ENCODE data around the gene DDR1.

Gene DDR1

GRCh38 chr6:30912746-30913520 is 28.6 kb downstream of the DDR1 start:
- Histone ChIP-seq H3K79me2 (ENCODE audit: insufficient read depth, low read length) (peaks cover 24% of the 10 kb centered on the region), H3K4me3 (ENCODE audit: insufficient read depth, low read length, poor library complexity, severe bottlenecking) (no peak overlapping the region), H3K9me2 (replicated peaks; ENCODE audit: insufficient read depth, low read length) (no peaks in the 10 kb centered on the region), H3F3A (ENCODE audit: insufficient read depth) (peaks cover 8% of the 10 kb centered on the region), H3K9me3 (ENCODE audit: insufficient read depth, low read length) (no peaks in the 10 kb centered on the region), H3K4me2 (ENCODE audit: low read depth, low read length, poor library complexity, severe bottlenecking) (no peak overlapping the region), H4K20me1 (ENCODE audit: low read depth, low read length) (no peaks in the 10 kb centered on the region), H3K27ac (ENCODE audit: low read depth, low read length) (no peak overlapping the region), H3K36me3 (ENCODE audit: low read length) (peaks cover 4% of the 10 kb centered on the region; the same call in 1 of the 2 replicates), H3K9ac (ENCODE audit: low read length) (no peak overlapping the region), H3K27me3 (ENCODE audit: low read length) (no peaks in the 10 kb centered on the region), H2AFZ (ENCODE audit: low read depth, low read length, severe bottlenecking) (no peak overlapping the region)
- TF ChIP-seq CTCF (IDR thresholded peaks at IDR 0.05; ENCODE audit: insufficient read depth, low read length, poor library complexity, severe bottlenecking) (no peak), EZH2phosphoT487 (conservative IDR thresholded peaks at IDR 0.05; ENCODE audit: low read length) (no peak)

DNA sequence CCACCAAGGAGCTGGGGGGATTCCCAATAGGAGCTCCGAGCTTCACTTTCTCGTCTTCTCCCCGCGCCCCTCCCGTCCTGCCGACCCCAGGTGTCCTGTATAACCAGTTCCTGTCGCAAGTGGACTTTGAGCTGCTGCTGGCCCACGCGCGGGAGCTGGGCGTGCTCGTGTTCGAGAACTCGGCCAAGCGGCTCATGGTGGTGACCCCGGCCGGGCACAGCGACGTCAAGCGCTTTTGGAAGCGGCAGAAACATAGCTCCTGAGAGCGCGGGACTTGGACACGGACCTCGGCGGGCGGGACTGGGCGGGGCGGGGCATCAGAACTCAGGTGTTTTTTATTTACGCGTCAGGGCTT is 29.4 kb downstream of the DDR1 start:
- TF ChIP-seq CTCF (IDR thresholded peaks at IDR 0.05; ENCODE audit: insufficient read depth, low read length, poor library complexity, severe bottlenecking): no peak
- no peak for TF ChIP-seq EZH2phosphoT487 (conservative IDR thresholded peaks at IDR 0.05; ENCODE audit: low read length)
- Histone ChIP-seq H3F3A (ENCODE audit: insufficient read depth) (peaks cover 8% of the 10 kb centered on the region), H4K20me1 (ENCODE audit: low read depth, low read length) (no peaks in the 10 kb centered on the region), H3K36me3 (ENCODE audit: low read length) (peaks cover 4% of the 10 kb centered on the region; the same call in 1 of the 2 replicates), H3K79me2 (ENCODE audit: insufficient read depth, low read length) (peaks cover 18% of the 10 kb centered on the region), H3K9me2 (replicated peaks; ENCODE audit: insufficient read depth, low read length) (no peaks in the 10 kb centered on the region), H3K4me2 (ENCODE audit: low read depth, low read length, poor library complexity, severe bottlenecking) (peak overlapping the region; percentile 81), H3K27ac (ENCODE audit: low read depth, low read length) (no peak overlapping the region), H3K4me3 (ENCODE audit: insufficient read depth, low read length, poor library complexity, severe bottlenecking) (peak overlapping the region; percentile 71), H2AFZ (ENCODE audit: low read depth, low read length, severe bottlenecking) (peak overlapping the region; percentile 50), H3K27me3 (ENCODE audit: low read length) (no peaks in the 10 kb centered on the region), H3K9ac (ENCODE audit: low read length) (peak overlapping the region; percentile 77), H3K9me3 (ENCODE audit: insufficient read depth, low read length) (no peaks in the 10 kb centered on the region)

- Histone ChIP-seq H3K79me2 (ENCODE audit: insufficient read depth, low read length) (peaks cover 12% of the 10 kb centered on the region; the same call in 1 of the 2 replicates), H3K4me2 (ENCODE audit: low read depth, low read length, poor library complexity, severe bottlenecking) (peak within 1 kb of the TSS; percentile 81), H3K27me3 (ENCODE audit: low read length) (no peaks in the 10 kb centered on the region), H2AFZ (ENCODE audit: low read depth, low read length, severe bottlenecking) (peak within 1 kb of the TSS; percentile 50), H3K36me3 (ENCODE audit: low read length) (peaks cover 4% of the 10 kb centered on the region; the same call in 1 of the 2 replicates), H3K9me3 (ENCODE audit: insufficient read depth, low read length) (no peaks in the 10 kb centered on the region), H3K27ac (ENCODE audit: low read depth, low read length) (peak within 1 kb of the TSS; percentile 55), H3K9ac (ENCODE audit: low read length) (peak within 1 kb of the TSS; percentile 77), H3F3A (ENCODE audit: insufficient read depth) (peaks cover 8% of the 10 kb centered on the region), H4K20me1 (ENCODE audit: low read depth, low read length) (no peaks in the 10 kb centered on the region), H3K9me2 (replicated peaks; ENCODE audit: insufficient read depth, low read length) (no peaks in the 10 kb centered on the region), H3K4me3 (ENCODE audit: insufficient read depth, low read length, poor library complexity, severe bottlenecking) (peak within 1 kb of the TSS; percentile 71)
- TF ChIP-seq EZH2phosphoT487 (conservative IDR thresholded peaks at IDR 0.05; ENCODE audit: low read length) (no peak), CTCF (IDR thresholded peaks at IDR 0.05; ENCODE audit: insufficient read depth, low read length, poor library complexity, severe bottlenecking) (peak; percentile 17)
Observed at GRCh38 chr6:30914076-30914853, 29.9 kb downstream of the DDR1 start, which contains the start of gene VARS2. Gene VARS2, plus strand, starts transcription at chr6:30914238. Its CDS starts 599 bp downstream, at chr6:30914837.
